HG03432 (cell line): ENCODE measurements around the gene PTPN1.

Experiments used
- ATAC-seq: cut with Tn5 transposase; IDR thresholded peaks from one replicate; pipeline ENCODE4 v1.9.1; 2021; ENCODE audit warnings: mild to moderate bottlenecking, moderate library complexity; ENCODE audit not compliant: unreplicated experiment

The PTPN1 gene

DNA sequence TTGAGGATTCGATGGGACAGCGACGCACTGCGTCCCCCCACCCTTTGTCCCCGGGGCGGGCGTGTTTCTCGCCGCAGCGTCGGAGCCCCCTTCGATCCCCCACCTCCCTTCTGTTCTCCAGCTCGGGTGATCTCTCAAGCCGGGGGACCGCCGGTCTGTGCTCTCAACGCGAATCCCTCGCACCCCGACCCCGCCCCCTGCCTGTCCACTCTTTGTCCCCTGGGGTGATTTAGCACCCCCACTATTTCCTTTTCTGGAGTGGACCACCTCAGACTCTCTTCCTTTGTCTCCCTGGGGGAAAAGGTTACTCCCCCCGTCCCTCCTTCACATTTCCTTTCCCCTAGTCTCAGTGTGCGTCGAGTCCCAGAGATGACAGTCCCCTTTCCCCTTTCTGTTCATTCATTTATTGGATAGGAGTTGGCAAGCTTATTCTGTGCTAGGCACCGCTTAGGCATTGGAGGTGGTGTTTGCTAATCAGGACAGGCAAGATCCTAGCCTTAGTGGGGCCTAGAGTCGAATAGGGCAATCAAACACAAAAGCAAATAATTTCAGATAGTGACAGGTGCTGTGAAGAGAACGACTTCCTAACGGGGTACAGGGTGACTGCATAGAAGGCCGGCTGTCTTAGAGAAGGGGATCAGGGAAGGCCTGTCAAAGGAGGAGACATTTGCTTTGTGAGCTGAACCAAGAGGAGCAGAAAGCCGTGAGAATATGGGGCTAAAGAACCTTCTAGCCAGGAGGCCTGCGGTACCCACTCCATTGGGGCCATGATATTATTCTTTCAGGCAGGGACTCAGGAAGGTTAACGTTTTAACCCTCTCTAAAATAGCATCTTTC lies 741 bp downstream of the PTPN1 start:
- ATAC-seq: peak; percentile 1

DNA sequence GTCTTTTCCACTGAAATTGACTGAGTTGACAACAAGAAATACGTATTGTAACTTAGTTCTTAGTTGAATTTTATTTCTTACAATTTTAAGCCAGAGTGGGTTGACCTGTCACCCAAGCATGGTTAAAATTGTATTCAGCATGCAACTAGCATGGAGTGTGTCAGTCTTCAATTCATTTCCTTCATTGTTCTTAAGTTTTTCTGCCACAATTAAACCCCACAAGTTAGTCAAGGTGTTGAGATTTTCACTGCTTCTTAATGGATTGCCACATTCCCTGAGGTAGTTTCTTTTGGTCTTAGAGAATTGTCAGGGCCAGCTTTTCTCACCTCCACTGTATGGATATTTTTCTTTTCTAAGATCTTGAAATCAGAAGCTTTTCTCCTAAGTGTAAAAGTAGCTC lies 2.1 kb downstream of the PTPN1 start:
- no peak for ATAC-seq

DNA sequence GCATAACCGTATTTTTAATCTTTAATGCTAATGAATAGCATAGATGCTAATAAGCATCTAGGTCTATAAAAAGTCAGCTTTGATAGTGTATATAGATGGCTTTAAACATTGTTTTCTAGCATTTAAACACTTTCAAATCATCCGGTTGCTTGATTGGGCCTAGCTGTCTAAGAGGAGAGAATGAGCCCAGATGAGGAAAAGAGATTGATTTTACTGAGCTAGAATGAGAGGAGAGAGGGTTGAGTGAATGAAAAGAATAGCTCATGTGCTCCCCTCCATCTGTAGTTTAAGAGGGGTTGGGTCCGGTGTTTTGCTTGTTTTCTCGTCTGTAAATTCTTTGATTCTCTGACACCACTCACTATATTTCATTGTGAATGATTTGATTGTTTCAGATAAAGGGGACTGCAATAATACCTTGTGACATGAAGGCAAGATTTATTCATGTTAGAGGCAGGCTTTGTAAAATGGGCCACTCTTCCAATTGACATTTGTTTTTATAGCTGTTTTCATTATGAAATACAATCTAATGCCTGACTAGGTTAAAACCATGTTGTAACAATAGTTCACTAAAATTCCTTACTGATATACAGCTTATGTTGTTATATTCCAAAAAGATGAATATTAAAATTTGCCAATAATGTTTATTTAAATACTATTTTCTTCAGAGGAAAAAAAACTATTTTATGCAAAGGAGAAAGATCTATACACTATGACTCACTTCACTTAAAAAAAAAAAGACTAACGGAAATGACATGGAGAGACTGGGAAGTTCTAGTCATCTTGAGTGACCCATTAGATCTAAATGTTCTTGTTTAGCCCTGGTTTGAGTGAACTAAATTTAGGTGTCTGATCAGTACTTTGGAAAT lies 3.2 kb downstream of the PTPN1 start:
- ATAC-seq: no peak

DNA sequence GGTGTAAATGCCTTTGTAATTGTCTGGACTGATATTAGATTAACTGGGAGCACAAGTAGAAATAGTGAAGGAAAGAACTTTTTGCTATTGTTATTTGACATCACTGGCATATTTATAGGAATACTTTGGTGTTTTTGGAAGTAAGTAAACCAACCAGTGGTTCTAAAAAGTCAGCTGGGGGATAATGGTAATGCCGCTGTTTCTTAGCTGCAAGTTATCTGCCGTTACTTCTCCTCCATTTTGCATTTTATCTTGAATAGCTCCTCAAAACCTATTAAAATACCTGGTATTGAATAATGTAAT lies 3.8 kb downstream of the PTPN1 start:
- ATAC-seq: no peak

DNA sequence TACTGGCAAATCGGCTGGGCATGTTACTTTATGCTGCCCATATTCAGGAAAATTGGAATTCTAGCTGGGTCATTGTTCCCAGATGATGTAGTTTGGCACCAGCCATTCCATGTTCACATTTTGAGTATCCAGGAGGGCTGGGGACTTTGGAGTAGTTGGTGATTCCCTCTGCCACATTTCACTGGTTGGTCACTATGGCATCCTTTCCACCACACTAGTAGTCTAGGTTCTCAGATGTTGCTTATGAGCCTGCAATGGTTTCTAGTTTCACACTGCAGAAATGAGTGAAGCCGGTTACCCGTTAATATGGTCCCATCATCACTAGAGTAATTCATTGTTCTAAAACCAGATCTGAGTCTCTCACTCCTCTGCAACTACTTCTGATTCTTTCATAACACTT lies 4.6 kb downstream of the PTPN1 start:
- ATAC-seq: peak; percentile 23

DNA sequence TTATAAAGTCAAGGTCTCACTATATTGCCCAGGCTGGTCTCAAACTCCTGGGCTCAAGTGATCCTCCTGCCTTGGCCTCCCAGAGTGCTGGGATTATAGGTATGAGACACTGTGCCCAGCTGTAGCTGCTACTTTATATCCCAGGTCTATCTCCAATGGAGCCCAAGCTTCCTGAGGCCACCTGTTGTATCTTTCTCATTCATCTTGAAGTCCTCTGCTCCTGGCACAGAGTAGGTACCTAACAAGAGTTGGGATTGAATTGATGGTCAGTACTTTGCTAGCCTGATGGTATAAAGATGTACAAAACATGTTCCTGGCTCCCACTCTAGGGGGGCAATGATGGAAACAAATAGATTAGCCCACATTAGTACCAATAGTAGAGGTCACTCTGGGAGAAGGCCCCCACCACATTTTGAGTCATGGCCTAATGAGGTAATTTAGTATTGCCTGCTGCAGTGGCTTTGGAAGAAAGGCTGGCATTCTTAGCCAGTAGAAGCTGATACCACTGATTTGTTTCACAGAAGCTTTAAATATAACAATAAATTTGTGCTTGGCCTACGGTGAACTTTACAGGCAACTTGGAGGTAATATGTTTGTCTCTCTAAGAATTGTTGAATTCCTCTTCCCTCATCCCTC lies 5.4 kb downstream of the PTPN1 start:
- no peak for ATAC-seq

DNA sequence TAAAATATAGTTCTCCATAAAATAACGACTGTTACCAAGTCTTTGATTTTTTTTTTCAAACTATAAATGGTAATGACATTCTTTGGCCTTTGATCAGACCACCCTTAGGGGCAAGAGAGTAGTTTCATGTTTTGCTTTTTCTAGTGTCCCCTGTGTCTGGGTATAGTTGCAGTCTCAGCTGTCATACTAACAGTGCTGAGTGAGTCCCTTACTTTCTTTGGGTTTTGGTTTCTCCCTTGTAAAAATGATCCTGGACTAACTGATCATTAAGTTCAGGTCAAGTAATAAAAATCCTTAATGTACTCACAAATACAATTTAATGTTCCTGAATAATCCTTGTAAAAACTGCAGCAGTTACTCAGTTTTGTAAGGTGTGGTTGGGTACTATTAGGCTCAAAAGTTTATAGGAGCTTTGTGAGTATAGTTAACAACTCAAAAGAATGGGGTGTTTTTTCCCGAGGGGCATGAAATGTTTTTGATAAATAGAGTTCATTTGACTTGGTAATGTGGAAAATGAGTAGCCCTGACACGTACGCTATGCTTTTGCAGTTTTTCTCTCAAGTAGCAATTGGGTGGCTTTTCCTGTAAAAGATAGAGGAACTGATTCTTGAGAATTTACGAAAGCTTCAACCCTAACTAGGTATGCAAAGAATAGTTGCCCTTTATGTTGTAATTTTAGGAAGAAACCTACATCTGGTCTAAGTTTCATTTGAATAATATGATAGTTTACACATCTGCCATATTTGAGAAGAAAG lies 6.2 kb downstream of the PTPN1 start:
- ATAC-seq: peak; percentile 47

DNA sequence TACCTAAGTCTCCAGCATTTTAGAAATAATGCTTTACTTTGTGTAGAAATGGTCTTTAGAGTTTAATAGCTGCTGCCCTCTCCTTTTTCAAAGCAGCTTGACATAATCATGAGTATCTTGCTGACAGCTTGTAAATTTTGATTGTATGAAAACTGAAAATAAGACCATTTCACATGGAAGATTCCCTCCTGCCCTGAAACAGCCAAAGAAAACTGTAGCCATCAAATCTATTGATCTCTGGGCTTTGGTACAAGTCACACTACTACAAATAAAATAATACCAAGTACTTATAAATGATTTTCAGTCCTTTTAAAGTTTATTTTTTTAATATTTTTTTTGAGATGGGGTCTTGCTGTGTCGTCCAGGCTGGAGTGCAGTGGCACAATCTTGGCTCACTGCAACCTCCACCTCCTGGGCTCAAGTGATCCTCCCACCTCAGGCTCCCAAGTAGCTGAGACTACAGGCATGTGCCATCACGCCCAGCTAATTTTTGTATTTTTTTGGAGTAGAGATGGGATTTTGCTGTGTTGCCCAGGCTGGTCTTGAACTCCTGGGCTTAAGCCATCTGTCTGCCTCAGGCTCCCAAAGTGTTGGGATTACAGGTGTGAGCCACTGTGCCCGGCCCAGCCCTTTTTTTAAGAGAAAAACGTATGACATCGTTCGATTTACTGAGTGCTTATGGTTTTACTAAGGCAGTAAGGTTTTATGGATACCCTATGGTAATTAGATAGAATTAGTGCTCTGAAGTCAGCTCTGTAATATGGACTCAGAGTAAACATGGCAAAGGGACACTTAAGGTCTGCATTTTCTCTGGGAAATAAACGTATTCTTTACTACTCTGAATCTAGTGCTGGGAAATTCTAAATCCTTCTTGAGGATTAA lies 7.0 kb downstream of the PTPN1 start:
- no peak for ATAC-seq

DNA sequence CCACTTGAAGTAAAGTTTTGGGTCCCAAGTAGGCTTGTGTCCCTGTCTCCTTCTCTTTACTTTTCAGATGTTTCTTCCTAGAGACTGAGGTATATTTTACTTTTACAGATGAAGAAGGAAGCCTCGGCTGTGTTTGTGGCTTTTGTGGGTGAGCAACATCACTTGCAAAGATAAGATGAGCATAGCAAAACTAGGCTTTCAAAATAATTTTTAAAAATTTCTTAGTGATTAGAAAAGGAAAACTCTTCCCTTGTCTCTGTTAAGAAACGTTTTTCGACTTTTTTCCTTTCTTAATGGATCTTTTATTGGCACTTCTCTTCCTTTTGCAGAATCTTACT lies 7.6 kb downstream of the PTPN1 start:
- ATAC-seq: no peak

DNA sequence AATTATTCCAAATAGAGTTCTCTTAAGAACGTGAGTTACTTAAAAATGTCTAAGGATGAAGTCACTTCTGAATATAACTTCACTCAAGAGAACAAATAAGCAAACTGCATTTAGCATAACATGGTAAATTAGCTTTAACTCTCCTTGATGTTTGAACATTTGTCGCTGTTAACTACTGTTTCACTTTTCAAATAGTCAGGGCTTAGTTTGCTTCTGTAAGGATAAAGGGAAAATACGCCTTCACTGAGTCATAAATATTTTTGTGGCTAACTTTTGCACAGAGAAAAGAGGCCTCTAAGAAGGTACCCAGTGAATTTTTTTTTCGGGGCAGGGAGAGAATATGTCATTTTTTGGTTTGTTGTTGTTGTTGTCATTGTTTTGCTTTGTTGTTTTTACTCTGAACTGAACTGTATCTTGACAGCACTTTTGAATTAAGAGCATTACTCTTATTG lies 8.1 kb downstream of the PTPN1 start:
- ATAC-seq: no peak

DNA sequence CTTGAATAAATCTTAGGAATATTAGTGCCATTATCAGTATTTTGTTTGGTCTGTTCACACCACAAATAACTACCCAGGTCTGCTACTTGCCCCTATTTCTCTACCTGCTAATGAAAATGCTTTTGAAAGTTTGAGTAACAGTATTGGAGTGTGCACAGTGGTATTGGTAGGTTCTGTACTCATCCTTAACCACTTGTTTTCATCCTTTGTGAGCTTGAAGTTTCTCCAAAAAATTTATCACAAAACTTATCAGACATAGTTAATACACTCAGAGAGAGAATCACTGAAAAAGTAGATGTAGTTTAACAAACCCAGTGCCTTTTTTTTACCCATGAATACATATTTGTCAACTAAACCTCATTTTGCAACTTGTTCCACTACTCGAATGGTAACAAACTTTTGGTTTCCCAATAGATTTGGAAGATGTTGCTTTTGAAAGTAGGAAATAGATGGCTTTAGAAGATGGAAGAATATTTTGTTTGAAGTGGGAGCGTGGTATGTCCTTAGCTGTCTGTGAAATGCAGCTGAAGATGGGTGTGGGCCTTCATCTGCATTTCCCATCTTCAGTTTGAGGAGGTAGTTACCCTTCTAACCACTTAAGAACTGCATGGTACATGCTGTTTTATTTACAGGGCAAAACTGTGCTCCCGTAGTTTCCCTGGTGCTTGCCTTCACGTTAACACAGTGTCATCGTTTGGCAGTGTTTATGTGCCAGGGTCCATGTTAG lies 9.0 kb downstream of the PTPN1 start:
- ATAC-seq: no peak

DNA sequence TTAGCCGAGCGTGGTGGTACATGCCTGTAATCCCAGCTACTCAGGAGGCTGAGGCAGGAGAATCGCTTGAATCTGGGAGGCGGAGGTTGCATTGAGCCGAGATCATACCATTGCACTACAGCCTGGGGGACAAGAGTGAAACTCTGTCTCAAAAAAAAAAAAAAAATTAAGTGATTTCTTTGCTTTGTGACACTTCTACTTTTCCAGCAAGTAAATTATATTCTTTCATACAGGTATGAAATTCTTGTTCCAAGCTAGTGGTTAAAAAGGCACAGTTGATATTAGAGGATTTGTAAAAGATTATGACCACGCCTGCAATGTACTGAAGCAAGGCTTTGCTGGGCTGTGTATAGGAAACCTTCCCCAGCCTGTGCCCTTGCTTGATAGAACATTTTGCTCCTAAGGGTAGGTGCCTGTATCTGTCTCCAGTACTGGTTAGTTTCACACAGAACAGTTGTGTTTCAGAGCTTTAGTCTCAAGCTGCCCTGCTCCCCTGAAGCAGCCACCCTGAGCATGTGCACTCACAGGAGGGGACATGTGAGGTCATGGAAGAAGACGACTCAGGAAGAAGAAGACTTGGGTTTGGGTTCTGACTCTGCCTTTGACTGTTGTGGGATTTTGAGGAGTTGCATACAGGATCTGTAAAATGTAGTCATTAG lies 10.2 kb downstream of the PTPN1 start:
- peak; percentile 30 for ATAC-seq

DNA sequence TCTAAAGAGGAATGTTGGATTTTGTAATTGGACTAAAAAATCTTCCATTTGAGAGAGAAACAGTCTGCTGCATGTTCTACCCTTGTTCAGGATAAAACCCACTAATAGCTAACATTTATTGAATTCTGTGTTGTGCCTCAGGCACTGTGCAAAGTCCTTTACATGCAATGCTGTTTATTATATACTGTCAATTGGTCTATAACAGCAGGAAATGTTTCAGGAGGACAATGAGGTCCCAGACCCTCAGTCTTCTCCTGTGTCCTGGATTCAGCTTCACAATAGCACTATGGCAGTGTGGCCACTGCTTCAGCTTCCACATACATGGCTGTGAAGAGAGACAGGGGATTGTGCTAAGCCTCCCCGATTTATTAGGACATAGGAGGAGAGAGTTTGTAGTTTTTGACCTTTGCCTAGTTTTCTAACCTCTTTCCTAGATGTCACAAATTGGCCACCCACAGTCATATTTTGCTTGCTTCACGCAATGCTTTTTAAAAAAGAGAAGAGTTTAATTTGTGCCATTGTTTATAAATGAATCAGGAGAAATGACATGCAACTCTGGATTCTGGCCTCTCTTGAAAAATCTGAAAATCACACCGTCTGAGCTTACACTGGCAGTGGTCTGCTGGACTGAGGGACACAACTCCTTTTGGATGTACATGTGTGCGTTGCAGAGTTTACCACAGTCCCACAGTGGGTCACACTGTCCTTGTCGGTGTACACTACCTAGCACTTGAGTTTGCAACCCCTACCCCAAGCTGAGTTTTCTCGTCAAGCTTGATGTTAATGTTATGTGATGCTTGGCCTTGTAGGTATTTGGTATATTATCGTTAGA lies 11.3 kb downstream of the PTPN1 start:
- no peak for ATAC-seq

DNA sequence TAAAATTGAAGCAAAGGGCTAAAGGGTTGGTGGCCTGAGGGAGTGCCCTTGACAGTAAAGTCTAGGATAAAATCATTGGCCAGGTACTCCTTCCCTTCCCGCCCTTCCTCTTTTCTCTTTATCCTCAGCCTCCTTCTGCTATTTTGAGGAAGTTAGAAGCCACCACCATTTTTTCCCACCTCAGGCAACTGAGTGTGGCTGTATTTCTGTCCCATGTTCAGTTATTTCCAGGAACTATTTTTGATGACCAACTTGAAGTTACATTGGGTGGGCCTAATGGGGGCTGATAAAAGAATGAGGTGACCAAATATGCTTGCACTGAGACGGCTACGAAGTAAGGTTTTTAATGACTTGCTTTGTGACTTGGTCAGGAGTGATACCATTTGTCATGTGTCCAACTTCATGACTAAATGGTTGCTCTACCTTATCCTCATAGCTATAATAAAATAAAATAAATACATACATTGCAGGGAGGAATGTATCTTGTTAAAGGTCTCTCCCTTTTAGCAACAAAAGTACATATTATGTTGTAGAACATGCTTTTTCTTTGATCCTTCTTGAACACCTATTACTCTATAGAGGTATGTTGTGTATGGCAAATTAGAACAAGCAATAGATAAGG lies 12.0 kb downstream of the PTPN1 start:
- no peak for ATAC-seq

DNA sequence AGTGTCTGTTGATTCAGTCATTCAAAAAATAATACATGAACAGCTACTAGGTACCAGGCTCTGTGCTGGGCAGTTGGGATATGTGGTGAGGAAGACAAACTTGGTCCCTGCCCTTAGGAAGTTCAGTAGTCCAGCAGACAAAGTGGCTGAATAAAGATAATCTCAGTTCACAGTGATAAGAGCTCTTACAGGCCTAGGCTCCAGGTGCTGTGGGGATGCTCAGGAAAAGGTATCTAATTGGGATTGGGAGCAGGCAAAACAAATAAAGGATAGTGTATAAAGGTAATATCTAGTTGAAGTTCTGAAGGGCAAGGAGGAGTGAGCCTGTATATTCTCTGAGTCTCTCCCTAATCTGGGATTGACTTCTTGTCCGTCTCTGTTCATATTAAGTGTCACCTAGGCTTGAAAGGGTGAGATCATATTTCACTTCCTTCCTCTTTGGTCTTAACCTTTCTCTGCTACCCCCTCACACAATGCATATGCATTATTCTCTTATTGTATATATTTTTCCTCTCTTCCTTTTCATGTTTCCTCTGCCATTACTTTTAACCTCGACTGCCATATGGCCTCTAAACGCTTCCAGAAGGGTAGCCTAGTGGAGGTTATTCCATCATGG lies 13.5 kb downstream of the PTPN1 start:
- no peak for ATAC-seq

DNA sequence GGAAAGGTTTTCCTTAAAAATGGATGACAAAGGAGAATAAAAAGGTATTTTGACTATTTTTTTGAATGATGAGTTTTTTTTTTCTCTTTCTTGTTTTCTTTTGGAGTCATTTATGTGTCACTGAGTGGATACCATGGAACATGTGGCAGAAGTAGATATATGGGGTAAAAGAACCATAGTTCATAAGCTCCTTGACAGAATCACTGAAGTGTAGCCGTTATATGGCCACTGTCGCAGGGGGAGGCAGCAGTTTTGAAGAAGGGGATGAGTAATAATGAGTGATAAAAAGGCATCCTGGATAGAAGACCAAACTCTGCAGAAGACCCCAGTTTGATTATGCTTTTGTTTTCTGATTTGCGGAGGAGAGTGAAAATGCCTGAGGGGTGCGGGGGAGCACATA lies 15.5 kb downstream of the PTPN1 start:
- ATAC-seq: no peak

DNA sequence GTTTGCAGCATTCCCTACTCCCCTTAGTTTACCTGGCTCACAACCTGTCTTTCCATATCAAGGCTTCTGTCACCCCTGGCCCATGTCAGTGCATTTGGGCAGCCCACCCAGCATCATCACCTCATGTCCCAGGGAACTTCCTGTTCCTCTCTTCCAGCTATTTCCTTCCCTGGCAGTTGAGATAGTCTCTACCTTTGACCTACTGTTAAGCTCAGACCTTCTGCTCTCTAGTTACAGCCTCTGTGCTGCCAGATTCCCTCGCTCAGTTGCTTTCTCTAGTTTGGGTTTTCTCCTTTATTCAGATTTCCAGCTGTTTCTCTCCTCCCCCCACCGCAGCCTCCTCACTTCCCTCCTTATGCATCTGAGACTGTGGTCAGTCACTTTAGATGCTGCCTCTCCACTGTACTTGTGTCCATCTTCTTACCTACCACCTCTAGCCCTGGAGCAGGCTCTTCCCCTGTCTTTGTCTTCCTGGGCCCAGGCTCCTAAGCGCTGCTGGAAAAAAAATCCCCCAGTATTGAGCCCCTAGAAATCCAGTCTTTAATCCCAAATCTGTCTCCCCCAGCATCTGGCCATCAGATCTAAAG lies 16.3 kb downstream of the PTPN1 start:
- no peak for ATAC-seq
